GM23338 (cell line): ENCODE results near the gene NRCAM. TPM values are rescaled to one million over a fixed set of nuclear protein-coding genes. Genes with fewer than 3 reads are reported as not detected.

ENCODE experiments used
- CREB1 ChIP-seq: fragments of 250-450 bp; sonication (Bioruptor Pico); IDR thresholded peaks from 2 replicates; pipeline ENCODE4 v1.5.0; 2020; ENCODE audit warnings: low read depth, mild to moderate bottlenecking, moderate library complexity
- EZH2phosphoT487 ChIP-seq: fragments of 200-600 bp; sonication (generic); IDR thresholded peaks from one replicate; pipeline ENCODE4 v1.8.1; 2018; ENCODE audit warnings: antibody characterized with exemption; ENCODE audit not compliant: unreplicated experiment
- JUNB ChIP-seq: IDR thresholded peaks from one replicate; pipeline ENCODE4 v1.6.1; 2016; ENCODE audit warnings: antibody characterized with exemption; ENCODE audit not compliant: unreplicated experiment
- NANOG ChIP-seq: IDR thresholded peaks from 2 replicates; pipeline ENCODE4 v1.6.1; 2016; ENCODE audit warnings: antibody characterized with exemption, borderline replicate concordance
- POLR2AphosphoS5 ChIP-seq: IDR thresholded peaks from 2 replicates; pipeline ENCODE4 v1.6.1; 2016; ENCODE audit warnings: antibody characterized with exemption, low read depth
- STAT1 ChIP-seq: IDR thresholded peaks from one replicate; pipeline ENCODE4 v1.6.1; 2016; ENCODE audit warnings: antibody characterized with exemption; ENCODE audit not compliant: unreplicated experiment
- ZNF114 ChIP-seq: fragments of 250-450 bp; sonication (Bioruptor Pico); IDR thresholded peaks from 2 replicates; pipeline ENCODE4 v1.5.0; 2020; ENCODE audit warnings: mild to moderate bottlenecking, moderate library complexity
- polyA plus RNA-seq: library from polyadenylated mRNA; unstranded; fragments of >200 nt; fragmentation: Nextera tagmentation; extraction: Ambion mirVana; gene quantifications from 2 replicates; pipeline ENCODE4 v1.2.1, GENCODE V29; 2016
- total RNA-seq: library from RNA; depleted of rRNA; stranded (reverse); fragments of >200 nt; shearing (Covaris generic); gene quantifications from 2 replicates; pipeline ENCODE4 v1.2.3, GENCODE V29; 2014
- TF ChIP-seq, protein P1 (sequence below): fragments of 250-450 bp; sonication (Bioruptor Pico); IDR thresholded peaks from 2 replicates; pipeline ENCODE4 v1.5.0; 2020; ENCODE audit warnings: mild to moderate bottlenecking, moderate library complexity
- TF ChIP-seq, protein P2 (sequence below), 2 experiments: fragments of 200-600 bp in 1 of 2; sonication (generic) in 1 of 2; conservative IDR thresholded peaks; 2 replicates each; pipeline versions ENCODE4 v1.5.1 to v1.6.1; 2016 to 2017; ENCODE audit warnings: antibody characterized with exemption in 2 of 2, low read depth in 2 of 2, mild to moderate bottlenecking in 2 of 2, moderate library complexity in 1 of 2

NRCAM gene
- total and polyA plus RNA-seq, 2 experiments from 2014 or later = 2.5 to 6.8 TPM

DNA sequence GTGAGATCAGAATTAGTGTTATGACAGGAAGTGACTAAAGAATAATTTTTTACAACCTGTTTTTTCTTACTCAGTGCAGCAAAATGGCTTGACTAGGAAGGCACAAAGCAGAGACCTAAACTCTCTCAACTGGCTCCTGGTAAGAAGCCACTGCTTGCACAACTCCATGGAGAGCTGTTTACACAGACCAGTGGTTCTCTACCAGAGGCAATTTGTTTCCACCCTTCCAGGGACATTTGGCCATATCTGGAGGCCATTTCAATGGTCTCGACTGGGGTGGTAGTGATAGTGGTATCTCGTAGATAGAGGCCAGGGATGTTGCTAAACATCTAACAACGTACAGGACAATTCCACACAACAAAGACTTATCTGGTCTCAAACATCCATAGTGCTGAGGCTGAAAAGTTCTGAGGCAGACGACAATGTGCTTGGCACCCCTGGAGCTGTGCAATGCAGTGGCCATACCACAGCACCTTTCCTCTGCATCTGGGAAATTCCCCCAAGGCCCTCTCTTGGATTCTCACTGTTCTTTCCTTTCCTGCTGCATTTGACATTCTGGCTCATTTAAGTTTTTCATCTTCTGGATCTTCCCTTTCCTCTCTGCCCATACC is 220.7 kb downstream of the NRCAM start (continued):
- TF ChIP-seq, protein P1, sequence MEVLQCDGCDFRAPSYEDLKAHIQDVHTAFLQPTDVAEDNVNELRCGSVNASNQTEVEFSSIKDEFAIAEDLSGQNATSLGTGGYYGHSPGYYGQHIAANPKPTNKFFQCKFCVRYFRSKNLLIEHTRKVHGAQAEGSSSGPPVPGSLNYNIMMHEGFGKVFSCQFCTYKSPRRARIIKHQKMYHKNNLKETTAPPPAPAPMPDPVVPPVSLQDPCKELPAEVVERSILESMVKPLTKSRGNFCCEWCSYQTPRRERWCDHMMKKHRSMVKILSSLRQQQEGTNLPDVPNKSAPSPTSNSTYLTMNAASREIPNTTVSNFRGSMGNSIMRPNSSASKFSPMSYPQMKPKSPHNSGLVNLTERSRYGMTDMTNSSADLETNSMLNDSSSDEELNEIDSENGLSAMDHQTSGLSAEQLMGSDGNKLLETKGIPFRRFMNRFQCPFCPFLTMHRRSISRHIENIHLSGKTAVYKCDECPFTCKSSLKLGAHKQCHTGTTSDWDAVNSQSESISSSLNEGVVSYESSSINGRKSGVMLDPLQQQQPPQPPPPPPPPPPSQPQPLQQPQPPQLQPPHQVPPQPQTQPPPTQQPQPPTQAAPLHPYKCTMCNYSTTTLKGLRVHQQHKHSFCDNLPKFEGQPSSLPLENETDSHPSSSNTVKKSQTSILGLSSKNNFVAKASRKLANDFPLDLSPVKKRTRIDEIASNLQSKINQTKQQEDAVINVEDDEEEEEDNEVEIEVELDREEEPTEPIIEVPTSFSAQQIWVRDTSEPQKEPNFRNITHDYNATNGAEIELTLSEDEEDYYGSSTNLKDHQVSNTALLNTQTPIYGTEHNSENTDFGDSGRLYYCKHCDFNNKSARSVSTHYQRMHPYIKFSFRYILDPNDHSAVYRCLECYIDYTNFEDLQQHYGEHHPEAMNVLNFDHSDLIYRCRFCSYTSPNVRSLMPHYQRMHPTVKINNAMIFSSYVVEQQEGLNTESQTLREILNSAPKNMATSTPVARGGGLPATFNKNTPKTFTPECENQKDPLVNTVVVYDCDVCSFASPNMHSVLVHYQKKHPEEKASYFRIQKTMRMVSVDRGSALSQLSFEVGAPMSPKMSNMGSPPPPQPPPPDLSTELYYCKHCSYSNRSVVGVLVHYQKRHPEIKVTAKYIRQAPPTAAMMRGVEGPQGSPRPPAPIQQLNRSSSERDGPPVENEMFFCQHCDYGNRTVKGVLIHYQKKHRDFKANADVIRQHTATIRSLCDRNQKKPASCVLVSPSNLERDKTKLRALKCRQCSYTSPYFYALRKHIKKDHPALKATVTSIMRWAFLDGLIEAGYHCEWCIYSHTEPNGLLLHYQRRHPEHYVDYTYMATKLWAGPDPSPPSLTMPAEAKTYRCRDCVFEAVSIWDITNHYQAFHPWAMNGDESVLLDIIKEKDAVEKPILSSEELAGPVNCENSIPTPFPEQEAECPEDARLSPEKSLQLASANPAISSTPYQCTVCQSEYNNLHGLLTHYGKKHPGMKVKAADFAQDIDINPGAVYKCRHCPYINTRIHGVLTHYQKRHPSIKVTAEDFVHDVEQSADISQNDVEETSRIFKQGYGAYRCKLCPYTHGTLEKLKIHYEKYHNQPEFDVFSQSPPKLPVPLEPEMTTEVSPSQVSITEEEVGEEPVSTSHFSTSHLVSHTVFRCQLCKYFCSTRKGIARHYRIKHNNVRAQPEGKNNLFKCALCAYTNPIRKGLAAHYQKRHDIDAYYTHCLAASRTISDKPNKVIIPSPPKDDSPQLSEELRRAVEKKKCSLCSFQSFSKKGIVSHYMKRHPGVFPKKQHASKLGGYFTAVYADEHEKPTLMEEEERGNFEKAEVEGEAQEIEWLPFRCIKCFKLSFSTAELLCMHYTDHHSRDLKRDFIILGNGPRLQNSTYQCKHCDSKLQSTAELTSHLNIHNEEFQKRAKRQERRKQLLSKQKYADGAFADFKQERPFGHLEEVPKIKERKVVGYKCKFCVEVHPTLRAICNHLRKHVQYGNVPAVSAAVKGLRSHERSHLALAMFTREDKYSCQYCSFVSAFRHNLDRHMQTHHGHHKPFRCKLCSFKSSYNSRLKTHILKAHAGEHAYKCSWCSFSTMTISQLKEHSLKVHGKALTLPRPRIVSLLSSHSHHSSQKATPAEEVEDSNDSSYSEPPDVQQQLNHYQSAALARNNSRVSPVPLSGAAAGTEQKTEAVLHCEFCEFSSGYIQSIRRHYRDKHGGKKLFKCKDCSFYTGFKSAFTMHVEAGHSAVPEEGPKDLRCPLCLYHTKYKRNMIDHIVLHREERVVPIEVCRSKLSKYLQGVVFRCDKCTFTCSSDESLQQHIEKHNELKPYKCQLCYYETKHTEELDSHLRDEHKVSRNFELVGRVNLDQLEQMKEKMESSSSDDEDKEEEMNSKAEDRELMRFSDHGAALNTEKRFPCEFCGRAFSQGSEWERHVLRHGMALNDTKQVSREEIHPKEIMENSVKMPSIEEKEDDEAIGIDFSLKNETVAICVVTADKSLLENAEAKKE (CRISPR knock-in tag) = no peak
- TF ChIP-seq STAT1 (no peak), ZNF114 (CRISPR knock-in tag) (no peak), JUNB (no peak), POLR2AphosphoS5 (no peak), EZH2phosphoT487 (no peak), CREB1 (CRISPR knock-in tag) (no peak), NANOG (no peak)
- TF ChIP-seq, protein P2, sequence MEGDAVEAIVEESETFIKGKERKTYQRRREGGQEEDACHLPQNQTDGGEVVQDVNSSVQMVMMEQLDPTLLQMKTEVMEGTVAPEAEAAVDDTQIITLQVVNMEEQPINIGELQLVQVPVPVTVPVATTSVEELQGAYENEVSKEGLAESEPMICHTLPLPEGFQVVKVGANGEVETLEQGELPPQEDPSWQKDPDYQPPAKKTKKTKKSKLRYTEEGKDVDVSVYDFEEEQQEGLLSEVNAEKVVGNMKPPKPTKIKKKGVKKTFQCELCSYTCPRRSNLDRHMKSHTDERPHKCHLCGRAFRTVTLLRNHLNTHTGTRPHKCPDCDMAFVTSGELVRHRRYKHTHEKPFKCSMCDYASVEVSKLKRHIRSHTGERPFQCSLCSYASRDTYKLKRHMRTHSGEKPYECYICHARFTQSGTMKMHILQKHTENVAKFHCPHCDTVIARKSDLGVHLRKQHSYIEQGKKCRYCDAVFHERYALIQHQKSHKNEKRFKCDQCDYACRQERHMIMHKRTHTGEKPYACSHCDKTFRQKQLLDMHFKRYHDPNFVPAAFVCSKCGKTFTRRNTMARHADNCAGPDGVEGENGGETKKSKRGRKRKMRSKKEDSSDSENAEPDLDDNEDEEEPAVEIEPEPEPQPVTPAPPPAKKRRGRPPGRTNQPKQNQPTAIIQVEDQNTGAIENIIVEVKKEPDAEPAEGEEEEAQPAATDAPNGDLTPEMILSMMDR (conservative IDR thresholded peaks at IDR 0.05; ENCODE audit: low read depth in 2 of 2) = no peak
